ENCODE results near the gene APOL1. TPM values are rescaled to one million over a fixed set of nuclear protein-coding genes. Genes with fewer than 3 reads are reported as not detected.

APOL1 gene
- polyA plus RNA-seq, 1 donor from 2014 or later, result not detected

- no peak overlapping the region for H3K27ac ChIP-seq (ENCODE audit: low read length)
- no peaks in the 10 kb centered on the region for H4K20me1 ChIP-seq (ENCODE audit: insufficient read depth)
- H3K27me3 ChIP-seq (ENCODE audit: insufficient read depth, low read depth, low read length), result no peaks in the 10 kb centered on the region
- H3K4me3 ChIP-seq (ENCODE audit: low read length), result no peak overlapping the region
- H3K9ac ChIP-seq (ENCODE audit: low read length), result no peak overlapping the region
- H3K9me2 ChIP-seq (ENCODE audit: insufficient read depth, low read length), result no peaks in the 10 kb centered on the region
- TF ChIP-seq EZH2 (IDR thresholded peaks at IDR 0.05; ENCODE audit: borderline replicate concordance, insufficient read depth, low read length, poor library complexity, severe bottlenecking) (no peak), CTCF (IDR thresholded peaks at IDR 0.05; ENCODE audit: poor library complexity, severe bottlenecking) (no peak), MXI1 (conservative IDR thresholded peaks at IDR 0.05; ENCODE audit: poor library complexity, severe bottlenecking) (no peak), EP300 (conservative IDR thresholded peaks at IDR 0.05; ENCODE audit: poor library complexity, severe bottlenecking) (no peak), POLR2AphosphoS5 (IDR thresholded peaks at IDR 0.05) (no peak), TAF1 (IDR thresholded peaks at IDR 0.05; ENCODE audit: low read depth) (no peak), SMC3 (conservative IDR thresholded peaks at IDR 0.05; ENCODE audit: poor library complexity) (no peak), REST (IDR thresholded peaks at IDR 0.05; ENCODE audit: borderline replicate concordance) (no peak), RAD21 (conservative IDR thresholded peaks at IDR 0.05) (no peak)
- no peaks in the 10 kb centered on the region for H3F3A ChIP-seq (ENCODE audit: insufficient read depth, low read length, poor library complexity, severe bottlenecking)
- no peak overlapping the region for H2AFZ ChIP-seq (ENCODE audit: low read depth, low read length)
- no peak overlapping the region for H3K4me2 ChIP-seq (ENCODE audit: low read length)
- H3K36me3 ChIP-seq (ENCODE audit: insufficient read depth, low read length), result no peaks in the 10 kb centered on the region
- H3K9me3 ChIP-seq (ENCODE audit: low read length), result no peaks in the 10 kb centered on the region
- no peaks in the 10 kb centered on the region for H3K79me2 ChIP-seq (replicated peaks; ENCODE audit: insufficient read depth, low read length)
Measured at GRCh38 chr22:36274531-36274930, 21.6 kb downstream of the APOL1 start.

- TF ChIP-seq RAD21 (conservative IDR thresholded peaks at IDR 0.05), result peak; percentile 29
- peak; percentile 59 for TF ChIP-seq CTCF (IDR thresholded peaks at IDR 0.05; ENCODE audit: poor library complexity, severe bottlenecking)
- TF ChIP-seq EZH2 (IDR thresholded peaks at IDR 0.05; ENCODE audit: borderline replicate concordance, insufficient read depth, low read length, poor library complexity, severe bottlenecking), result no peak
- TF ChIP-seq SMC3 (conservative IDR thresholded peaks at IDR 0.05; ENCODE audit: poor library complexity), result peak; percentile 47
- no peak for TF ChIP-seq MXI1 (conservative IDR thresholded peaks at IDR 0.05; ENCODE audit: poor library complexity, severe bottlenecking)
- no peak for TF ChIP-seq POLR2AphosphoS5 (IDR thresholded peaks at IDR 0.05)
- no peak for TF ChIP-seq TAF1 (IDR thresholded peaks at IDR 0.05; ENCODE audit: low read depth)
- TF ChIP-seq REST (IDR thresholded peaks at IDR 0.05; ENCODE audit: borderline replicate concordance), result no peak
- no peak for TF ChIP-seq EP300 (conservative IDR thresholded peaks at IDR 0.05; ENCODE audit: poor library complexity, severe bottlenecking)
- H2AFZ ChIP-seq (ENCODE audit: low read depth, low read length), result no peak overlapping the region
- H3F3A ChIP-seq (ENCODE audit: insufficient read depth, low read length, poor library complexity, severe bottlenecking), result no peaks in the 10 kb centered on the region
- H4K20me1 ChIP-seq (ENCODE audit: insufficient read depth), result no peaks in the 10 kb centered on the region
- no peaks in the 10 kb centered on the region for H3K27me3 ChIP-seq (ENCODE audit: insufficient read depth, low read depth, low read length)
- H3K4me3 ChIP-seq (ENCODE audit: low read length), result no peak overlapping the region
- H3K9me2 ChIP-seq (ENCODE audit: insufficient read depth, low read length), result no peaks in the 10 kb centered on the region
- no peak overlapping the region for H3K4me2 ChIP-seq (ENCODE audit: low read length)
- H3K9ac ChIP-seq (ENCODE audit: low read length), result no peak overlapping the region
- no peak overlapping the region for H3K27ac ChIP-seq (ENCODE audit: low read length)
- H3K79me2 ChIP-seq (replicated peaks; ENCODE audit: insufficient read depth, low read length), result no peaks in the 10 kb centered on the region
- H3K9me3 ChIP-seq (ENCODE audit: low read length), result no peaks in the 10 kb centered on the region
- H3K36me3 ChIP-seq (ENCODE audit: insufficient read depth, low read length), result no peaks in the 10 kb centered on the region
Measured at GRCh38 chr22:36277482-36278291, 24.8 kb downstream of the APOL1 start.
